GF-D8 (cell line): ENCODE results near the gene SLC1A6.
"Not testable (repeated sequence)": the region's sequence is repeated elsewhere in the genome, so short reads cannot be mapped to it uniquely, and the experiment has no call there.

ENCODE experiments used
- DNase-seq: peaks from one replicate; lab custom pipeline; 2025; lab: John Stamatoyannopoulos, UW

The SLC1A6 gene

GRCh38 chr19:14979476-14980255, at the start of gene SLC1A6:
Gene SLC1A6 (minus strand): TSS chr19:14979864. CDS start chr19:14972910, 6,954 bp downstream.
- no peak for DNase-seq

GRCh38 chr19:15028490-15028889, 48.8 kb upstream of the SLC1A6 start:
- DNase-seq = no peak

GRCh38 chr19:15025217-15025616, 45.6 kb upstream of the SLC1A6 start:
- no peak for DNase-seq

- no peak for DNase-seq
These were observed 43.1 kb upstream of the SLC1A6 start for GRCh38 chr19:15022752-15023151.

GRCh38 chr19:15021286-15022007, 41.8 kb upstream of the SLC1A6 start:
- DNase-seq = no peak

- DNase-seq = not testable (repeated sequence)
These were observed 39.2 kb upstream of the SLC1A6 start for GRCh38 chr19:15018836-15019235.

- no peak for DNase-seq
These were observed 36.4 kb upstream of the SLC1A6 start for GRCh38 chr19:15015946-15016542.

GRCh38 chr19:15014579-15014978, 34.9 kb upstream of the SLC1A6 start:
- DNase-seq = no peak

- no peak for DNase-seq
These were observed 31.0 kb upstream of the SLC1A6 start for GRCh38 chr19:15010501-15011300.

- DNase-seq = no peak
These were observed 28.6 kb upstream of the SLC1A6 start for GRCh38 chr19:15008308-15008707.

- no peak for DNase-seq
These were observed 18.3 kb upstream of the SLC1A6 start for GRCh38 chr19:14997981-14998380.

GRCh38 chr19:14992780-14993179, 13.1 kb upstream of the SLC1A6 start:
- DNase-seq = no peak

- DNase-seq = no peak
These were observed 5.5 kb upstream of the SLC1A6 start for GRCh38 chr19:14985133-14985532.

GRCh38 chr19:14978161-14978776, 1.4 kb downstream of the SLC1A6 start:
- no peak for DNase-seq

- no peak for DNase-seq
These were observed 2.5 kb downstream of the SLC1A6 start for GRCh38 chr19:14977128-14977527.

GRCh38 chr19:14974488-14974887, 5.2 kb downstream of the SLC1A6 start:
- DNase-seq = no peak

- DNase-seq = no peak
These were observed 7.0 kb downstream of the SLC1A6 start for GRCh38 chr19:14972676-14973075.

- DNase-seq = no peak
These were observed 8.2 kb downstream of the SLC1A6 start for GRCh38 chr19:14971474-14971873.

GRCh38 chr19:14968247-14968646, 11.4 kb downstream of the SLC1A6 start:
- DNase-seq = no peak

GRCh38 chr19:14961956-14962685, 17.5 kb downstream of the SLC1A6 start:
- no peak for DNase-seq

GRCh38 chr19:14959263-14959662, 20.4 kb downstream of the SLC1A6 start:
- DNase-seq = no peak
